ENCODE measurements around the gene NDUFS8. TPM values are rescaled to one million over a fixed set of nuclear protein-coding genes. Genes with fewer than 3 reads are reported as not detected.

The NDUFS8 gene
- total and polyA plus RNA-seq, 2 of the 13 experiments (the other 11 are each of a cell fraction or from before 2014, with no cell fraction given): 96.7 to 158 TPM

DNA sequence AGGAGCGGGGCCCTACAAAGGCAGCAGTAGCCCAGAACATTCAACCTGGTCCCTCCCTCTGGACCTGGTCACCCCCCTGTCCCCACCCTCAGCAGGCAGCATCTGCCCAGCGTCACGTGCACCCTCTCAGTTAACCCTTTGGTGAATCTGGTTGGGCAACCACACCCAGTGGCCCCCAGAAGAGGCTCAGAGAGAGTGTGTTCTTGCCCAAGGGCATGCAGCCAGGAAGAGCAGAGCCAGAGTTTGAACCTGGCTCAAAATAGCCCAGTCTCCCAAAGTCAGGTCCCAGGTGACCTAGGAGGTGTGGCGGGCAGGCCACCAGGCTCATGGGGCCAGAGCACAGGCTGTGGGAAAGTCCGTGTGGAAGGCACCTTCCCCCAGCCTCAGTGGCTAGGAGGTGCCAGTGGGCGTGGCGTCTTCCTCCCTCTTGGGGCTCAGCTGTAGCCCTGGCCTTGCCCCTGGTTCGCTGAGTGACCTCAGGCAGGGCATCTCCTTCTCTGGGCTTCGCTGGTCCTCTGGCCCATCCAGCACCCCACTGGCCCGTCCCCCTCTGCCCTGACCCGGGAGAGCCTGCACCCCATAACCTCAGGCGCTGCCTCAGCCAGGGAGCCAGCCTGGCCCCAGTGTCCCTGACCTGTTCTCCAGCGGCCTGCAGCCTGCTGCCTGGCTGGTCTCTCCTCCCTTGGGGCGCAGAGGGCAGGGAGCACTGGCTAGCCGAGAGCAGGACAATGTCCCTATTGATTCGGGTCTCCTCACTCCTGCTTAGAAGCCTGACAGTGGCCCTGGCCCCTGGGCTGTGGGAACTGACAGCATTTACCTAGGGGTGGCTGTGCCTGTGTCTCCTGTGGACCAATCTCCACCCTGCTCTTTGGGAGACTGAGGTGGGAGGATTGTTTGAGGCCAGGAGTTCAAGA is 13.3 kb upstream of the NDUFS8 start (continued):
- TF ChIP-seq ARNTL (CRISPR knock-in tag; IDR thresholded peaks at IDR 0.05) (peak; percentile 88), MTA1 (CRISPR knock-in tag; IDR thresholded peaks at IDR 0.05; ENCODE audit: borderline replicate concordance) (peak; percentile 97), ZNF20 (CRISPR knock-in tag; IDR thresholded peaks at IDR 0.05) (no peak), SALL2 (CRISPR knock-in tag; IDR thresholded peaks at IDR 0.05) (peak; percentile 80), KLF13 (CRISPR knock-in tag; IDR thresholded peaks at IDR 0.05) (0 out of 2 replicates have a peak, but pooled peaks have one; percentile 6), NCOR1 (IDR thresholded peaks at IDR 0.05; ENCODE audit: borderline replicate concordance, low read length) (no peak; the same call in 1 of the 2 replicates), ZNF501 (CRISPR knock-in tag; IDR thresholded peaks at IDR 0.05) (peak; percentile 73; the same call in 1 of the 2 replicates), ZNF30 (CRISPR knock-in tag; IDR thresholded peaks at IDR 0.05) (no peak), REPIN1 (CRISPR knock-in tag; IDR thresholded peaks at IDR 0.05; ENCODE audit: borderline replicate concordance, low read depth) (no peak), PAX8 (CRISPR knock-in tag; IDR thresholded peaks at IDR 0.05; ENCODE audit: borderline replicate concordance) (no peak), ZNF484 (CRISPR knock-in tag; IDR thresholded peaks at IDR 0.05; ENCODE audit: borderline replicate concordance, low read depth) (no peak), ZSCAN25 (CRISPR knock-in tag; IDR thresholded peaks at IDR 0.05) (peak; percentile 85), JDP2 (CRISPR knock-in tag; IDR thresholded peaks at IDR 0.05; ENCODE audit: borderline replicate concordance) (no peak), ZNF451 (CRISPR knock-in tag; IDR thresholded peaks at IDR 0.05) (peak; percentile 26; the same call in 1 of the 2 replicates), SP140L (CRISPR knock-in tag; IDR thresholded peaks at IDR 0.05; ENCODE audit: borderline replicate concordance) (no peak), HES4 (CRISPR knock-in tag; IDR thresholded peaks at IDR 0.05; ENCODE audit: borderline replicate concordance) (no peak), NR2F6 (IDR thresholded peaks at IDR 0.05) (peak; percentile 83), NR2F6 (CRISPR knock-in tag; IDR thresholded peaks at IDR 0.05) (peak; percentile 96), SMARCE1 (IDR thresholded peaks at IDR 0.05; ENCODE audit: borderline replicate concordance) (no peak), ELF4 (CRISPR knock-in tag; IDR thresholded peaks at IDR 0.05; ENCODE audit: borderline replicate concordance) (no peak), ZNF598 (CRISPR knock-in tag; IDR thresholded peaks at IDR 0.05; ENCODE audit: borderline replicate concordance) (0 out of 2 replicates have a peak, but pooled peaks have one; percentile 32), ZSCAN21 (CRISPR knock-in tag; IDR thresholded peaks at IDR 0.05; ENCODE audit: borderline replicate concordance) (peak; percentile 44; the same call in 1 of the 2 replicates)
- TF ChIP-seq, protein P1, sequence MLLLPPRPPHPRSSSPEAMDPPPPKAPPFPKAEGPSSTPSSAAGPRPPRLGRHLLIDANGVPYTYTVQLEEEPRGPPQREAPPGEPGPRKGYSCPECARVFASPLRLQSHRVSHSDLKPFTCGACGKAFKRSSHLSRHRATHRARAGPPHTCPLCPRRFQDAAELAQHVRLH (CRISPR knock-in tag; IDR thresholded peaks at IDR 0.05; ENCODE audit: borderline replicate concordance, low read depth): no peak
- TF ChIP-seq, protein P2, sequence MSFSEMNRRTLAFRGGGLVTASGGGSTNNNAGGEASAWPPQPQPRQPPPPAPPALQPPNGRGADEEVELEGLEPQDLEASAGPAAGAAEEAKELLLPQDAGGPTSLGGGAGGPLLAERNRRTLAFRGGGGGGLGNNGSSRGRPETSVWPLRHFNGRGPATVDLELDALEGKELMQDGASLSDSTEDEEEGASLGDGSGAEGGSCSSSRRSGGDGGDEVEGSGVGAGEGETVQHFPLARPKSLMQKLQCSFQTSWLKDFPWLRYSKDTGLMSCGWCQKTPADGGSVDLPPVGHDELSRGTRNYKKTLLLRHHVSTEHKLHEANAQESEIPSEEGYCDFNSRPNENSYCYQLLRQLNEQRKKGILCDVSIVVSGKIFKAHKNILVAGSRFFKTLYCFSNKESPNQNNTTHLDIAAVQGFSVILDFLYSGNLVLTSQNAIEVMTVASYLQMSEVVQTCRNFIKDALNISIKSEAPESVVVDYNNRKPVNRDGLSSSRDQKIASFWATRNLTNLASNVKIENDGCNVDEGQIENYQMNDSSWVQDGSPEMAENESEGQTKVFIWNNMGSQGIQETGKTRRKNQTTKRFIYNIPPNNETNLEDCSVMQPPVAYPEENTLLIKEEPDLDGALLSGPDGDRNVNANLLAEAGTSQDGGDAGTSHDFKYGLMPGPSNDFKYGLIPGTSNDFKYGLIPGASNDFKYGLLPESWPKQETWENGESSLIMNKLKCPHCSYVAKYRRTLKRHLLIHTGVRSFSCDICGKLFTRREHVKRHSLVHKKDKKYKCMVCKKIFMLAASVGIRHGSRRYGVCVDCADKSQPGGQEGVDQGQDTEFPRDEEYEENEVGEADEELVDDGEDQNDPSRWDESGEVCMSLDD (CRISPR knock-in tag; IDR thresholded peaks at IDR 0.05; ENCODE audit: borderline replicate concordance): peak; percentile 99
- TF ChIP-seq, protein P3, sequence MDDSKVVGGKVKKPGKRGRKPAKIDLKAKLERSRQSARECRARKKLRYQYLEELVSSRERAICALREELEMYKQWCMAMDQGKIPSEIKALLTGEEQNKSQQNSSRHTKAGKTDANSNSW (CRISPR knock-in tag; IDR thresholded peaks at IDR 0.05; ENCODE audit: borderline replicate concordance): no peak
- TF ChIP-seq, protein P4, sequence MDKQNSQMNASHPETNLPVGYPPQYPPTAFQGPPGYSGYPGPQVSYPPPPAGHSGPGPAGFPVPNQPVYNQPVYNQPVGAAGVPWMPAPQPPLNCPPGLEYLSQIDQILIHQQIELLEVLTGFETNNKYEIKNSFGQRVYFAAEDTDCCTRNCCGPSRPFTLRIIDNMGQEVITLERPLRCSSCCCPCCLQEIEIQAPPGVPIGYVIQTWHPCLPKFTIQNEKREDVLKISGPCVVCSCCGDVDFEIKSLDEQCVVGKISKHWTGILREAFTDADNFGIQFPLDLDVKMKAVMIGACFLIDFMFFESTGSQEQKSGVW (CRISPR knock-in tag; IDR thresholded peaks at IDR 0.05; ENCODE audit: borderline replicate concordance): no peak
